ENCODE measurements around the gene WNK2.

DNA sequence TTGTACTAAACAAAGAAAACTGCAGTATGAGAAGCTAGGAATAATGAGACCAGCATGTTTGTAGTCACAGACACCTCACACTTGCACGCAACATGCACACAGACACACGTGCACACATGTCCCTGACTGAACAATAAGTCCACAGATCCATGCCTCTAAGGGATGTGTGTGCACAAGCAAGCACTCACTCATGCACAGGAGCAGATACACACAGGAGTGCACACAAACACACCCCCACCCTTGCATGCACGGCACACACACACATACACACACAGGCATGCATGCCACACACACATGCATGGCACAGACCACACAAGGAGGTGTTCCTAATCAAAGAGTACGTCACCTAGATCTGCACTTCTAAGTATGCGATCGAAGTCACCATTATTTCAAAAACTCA, 156.2 kb downstream of the WNK2 start:
- TF ChIP-seq, protein P1, sequence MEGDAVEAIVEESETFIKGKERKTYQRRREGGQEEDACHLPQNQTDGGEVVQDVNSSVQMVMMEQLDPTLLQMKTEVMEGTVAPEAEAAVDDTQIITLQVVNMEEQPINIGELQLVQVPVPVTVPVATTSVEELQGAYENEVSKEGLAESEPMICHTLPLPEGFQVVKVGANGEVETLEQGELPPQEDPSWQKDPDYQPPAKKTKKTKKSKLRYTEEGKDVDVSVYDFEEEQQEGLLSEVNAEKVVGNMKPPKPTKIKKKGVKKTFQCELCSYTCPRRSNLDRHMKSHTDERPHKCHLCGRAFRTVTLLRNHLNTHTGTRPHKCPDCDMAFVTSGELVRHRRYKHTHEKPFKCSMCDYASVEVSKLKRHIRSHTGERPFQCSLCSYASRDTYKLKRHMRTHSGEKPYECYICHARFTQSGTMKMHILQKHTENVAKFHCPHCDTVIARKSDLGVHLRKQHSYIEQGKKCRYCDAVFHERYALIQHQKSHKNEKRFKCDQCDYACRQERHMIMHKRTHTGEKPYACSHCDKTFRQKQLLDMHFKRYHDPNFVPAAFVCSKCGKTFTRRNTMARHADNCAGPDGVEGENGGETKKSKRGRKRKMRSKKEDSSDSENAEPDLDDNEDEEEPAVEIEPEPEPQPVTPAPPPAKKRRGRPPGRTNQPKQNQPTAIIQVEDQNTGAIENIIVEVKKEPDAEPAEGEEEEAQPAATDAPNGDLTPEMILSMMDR (IDR thresholded peaks at IDR 0.05): no peak
- TF ChIP-seq POLR2A (IDR thresholded peaks at IDR 0.05): no peak

Data from adrenal gland (tissue), 5 donors.